HEK293T (cell line): ENCODE results near the gene KCTD6.

ENCODE experiments used
- BHLHE40 ChIP-seq: fragments of 450-650 bp; IDR thresholded peaks from 2 replicates; pipeline ENCODE4 v1.6.1; 2016; ENCODE audit warnings: mild to moderate bottlenecking, moderate library complexity, borderline replicate concordance
- ELF4 ChIP-seq: fragments of 450-650 bp; IDR thresholded peaks from 2 replicates; pipeline ENCODE4 v1.6.1; 2017; ENCODE audit warnings: antibody characterized with exemption
- FOXK2 ChIP-seq: fragments of 450-650 bp; IDR thresholded peaks from 2 replicates; pipeline ENCODE4 v1.6.1; 2016; ENCODE audit warnings: mild to moderate bottlenecking
- FOXM1 ChIP-seq: fragments of 450-650 bp; IDR thresholded peaks from 2 replicates; pipeline ENCODE4 v1.6.1; 2017; ENCODE audit warnings: mild to moderate bottlenecking, borderline replicate concordance
- NFRKB ChIP-seq: fragments of 450-650 bp; IDR thresholded peaks from 2 replicates; pipeline ENCODE4 v1.6.1; 2016; ENCODE audit warnings: mild to moderate bottlenecking, moderate library complexity
- SP1 ChIP-seq: fragments of 450-650 bp; IDR thresholded peaks from 2 replicates; pipeline ENCODE4 v1.6.1; 2017
- TARDBP ChIP-seq: fragments of 450-650 bp; IDR thresholded peaks from 2 replicates; pipeline ENCODE4 v1.6.1; 2016
- ZNF384 ChIP-seq: fragments of 450-650 bp; IDR thresholded peaks from 2 replicates; pipeline ENCODE4 v1.6.1; 2016

- TF ChIP-seq NFRKB (no peak), ZNF384 (no peak), SP1 (no peak), FOXM1 (no peak), TARDBP (no peak), ELF4 (no peak), FOXK2 (no peak), BHLHE40 (no peak)
Measured at GRCh38 chr3:58528629-58529028, 36.7 kb downstream of the KCTD6 start.
